ENCODE data around the gene BPIFB2. TPM values are rescaled to one million over a fixed set of nuclear protein-coding genes. Genes with fewer than 3 reads are reported as not detected.
"Not testable (repeated sequence)": the region's sequence is repeated elsewhere in the genome, so short reads cannot be mapped to it uniquely, and the experiment has no call there.

Gene BPIFB2
- polyA plus RNA-seq, 1 donor: not detected

DNA sequence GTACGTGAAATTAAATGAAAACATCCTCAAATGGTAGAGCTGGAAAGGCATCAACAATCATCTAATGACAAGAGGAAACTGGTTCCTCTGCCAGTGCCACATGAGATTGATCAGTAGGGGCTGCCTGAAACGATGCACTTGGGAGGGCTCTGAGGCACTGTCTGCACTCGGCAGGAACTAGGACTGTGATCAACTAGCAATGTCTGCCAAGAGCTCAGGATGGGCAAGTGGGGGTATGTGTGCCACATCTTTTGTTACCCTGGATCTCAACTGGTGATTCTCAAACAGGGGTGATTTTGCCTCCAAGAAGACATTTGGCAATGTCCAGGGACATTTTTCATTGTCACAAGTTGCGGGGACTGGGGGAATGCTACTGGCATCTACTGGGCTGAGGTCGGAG, 25.9 kb downstream of the BPIFB2 start:
- WGBS (ENCODE audit: insufficient coverage, low lambda C conversion rate): 100% methylated on average over 1 of the region's 5 CpGs
- no peaks in the 10 kb centered on the region for H3K4me1 ChIP-seq (ENCODE audit: control insufficient read depth, insufficient read depth, low read length)

DNA sequence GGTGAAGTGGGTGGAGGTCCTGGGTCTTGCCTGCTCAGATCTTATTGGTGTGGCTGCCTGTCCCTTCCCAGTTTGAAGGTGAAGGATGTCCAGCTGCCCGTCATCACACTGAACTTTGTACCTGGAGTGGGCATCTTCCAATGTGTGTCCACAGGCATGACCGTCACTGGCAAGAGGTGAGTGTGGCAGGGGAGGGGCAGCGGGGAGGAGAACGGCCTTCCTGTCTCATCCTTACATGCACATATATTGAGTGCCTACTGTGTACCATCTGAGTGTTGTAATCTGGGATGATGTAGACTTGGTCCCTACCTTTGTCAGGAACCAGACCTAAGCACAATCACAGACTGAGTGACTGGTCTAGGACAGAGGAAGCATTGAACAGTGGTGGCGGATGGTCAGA, 26.6 kb downstream of the BPIFB2 start:
- H3K27me3 ChIP-seq (ENCODE audit: control insufficient read depth, insufficient read depth, low read length): no peaks in the 10 kb centered on the region
- H3K4me1 ChIP-seq (ENCODE audit: control insufficient read depth, insufficient read depth, low read length): no peaks in the 10 kb centered on the region
- H3K9me3 ChIP-seq (ENCODE audit: control insufficient read depth, low read depth, low read length): no peaks in the 10 kb centered on the region
- H3K27ac ChIP-seq (ENCODE audit: low read length): no peak overlapping the region
- H3K36me3 ChIP-seq (ENCODE audit: control insufficient read depth, insufficient read depth, low read length): no peaks in the 10 kb centered on the region
- DNase-seq: no peak
- WGBS (ENCODE audit: insufficient coverage, low lambda C conversion rate): no CpG with 5 or more reads among the region's 5 CpGs
- no peak overlapping the region for H3K4me3 ChIP-seq (ENCODE audit: low read length)

More for the DNA sequence above, 25.9 kb downstream of the BPIFB2 start:
- H3K27me3 ChIP-seq (ENCODE audit: control insufficient read depth, insufficient read depth, low read length): no peaks in the 10 kb centered on the region
- no peak overlapping the region for H3K4me3 ChIP-seq (ENCODE audit: low read length)
- H3K36me3 ChIP-seq (ENCODE audit: control insufficient read depth, insufficient read depth, low read length): no peaks in the 10 kb centered on the region
- H3K27ac ChIP-seq (ENCODE audit: low read length): no peak overlapping the region
- no peaks in the 10 kb centered on the region for H3K9me3 ChIP-seq (ENCODE audit: control insufficient read depth, low read depth, low read length)
- DNase-seq: no peak

DNA sequence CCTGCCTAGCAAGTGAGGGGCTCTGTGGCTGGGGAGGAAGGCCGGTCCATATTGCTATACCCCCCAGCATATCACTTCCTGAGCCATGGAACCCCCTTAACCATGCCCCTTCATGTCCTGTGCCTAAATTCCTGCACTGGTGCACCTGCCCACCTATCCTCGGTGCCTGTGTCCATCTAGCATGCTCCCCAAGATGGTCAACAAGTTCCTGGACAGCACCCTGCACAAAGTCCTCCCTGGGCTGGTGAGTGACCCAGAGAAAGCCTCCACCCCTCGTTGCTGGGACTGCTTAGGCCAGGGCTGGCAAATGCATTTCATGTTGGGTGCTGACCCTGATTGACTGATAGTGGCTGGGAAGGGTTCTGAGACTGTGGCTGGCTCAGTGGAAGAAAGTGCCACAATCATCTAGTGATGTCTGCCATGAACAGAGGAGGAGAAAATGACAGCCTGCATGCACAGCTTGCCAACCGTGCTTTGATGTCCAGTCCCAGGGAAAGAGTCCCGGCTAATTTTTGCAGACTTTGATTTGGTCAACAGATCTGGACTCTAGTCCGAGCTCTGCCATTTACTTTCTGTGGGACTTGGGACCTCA, 27.5 kb downstream of the BPIFB2 start:
- no CpG with 5 or more reads among the region's 6 CpGs for WGBS (ENCODE audit: insufficient coverage, low lambda C conversion rate)
- Histone ChIP-seq H3K4me1 (ENCODE audit: control insufficient read depth, insufficient read depth, low read length) (no peaks in the 10 kb centered on the region), H3K27ac (ENCODE audit: low read length) (no peak overlapping the region), H3K4me3 (ENCODE audit: low read length) (no peak overlapping the region), H3K9me3 (ENCODE audit: control insufficient read depth, low read depth, low read length) (no peaks in the 10 kb centered on the region), H3K27me3 (ENCODE audit: control insufficient read depth, insufficient read depth, low read length) (no peaks in the 10 kb centered on the region), H3K36me3 (ENCODE audit: control insufficient read depth, insufficient read depth, low read length) (no peaks in the 10 kb centered on the region)
- no peak for DNase-seq

DNA sequence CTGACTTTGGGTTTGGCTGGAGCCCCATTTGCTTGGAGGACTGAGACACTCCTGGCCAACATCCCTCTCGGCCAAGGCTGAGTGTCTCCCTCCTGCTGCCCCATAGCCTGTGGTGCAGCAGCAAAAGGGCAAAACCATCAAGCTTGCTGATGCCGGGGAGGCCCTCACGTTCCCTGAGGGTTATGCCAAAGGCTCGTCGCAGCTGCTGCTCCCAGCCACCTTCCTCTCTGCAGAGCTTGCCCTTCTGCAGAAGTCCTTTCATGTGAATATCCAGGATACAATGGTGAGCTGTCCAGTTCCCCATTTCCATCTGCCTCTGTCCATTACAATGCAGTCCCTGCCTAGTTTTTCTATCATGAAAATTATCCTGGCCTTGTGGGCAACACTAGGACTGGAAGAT, 30.0 kb downstream of the BPIFB2 start:
- Histone ChIP-seq H3K36me3 (ENCODE audit: control insufficient read depth, insufficient read depth, low read length) (no peaks in the 10 kb centered on the region), H3K27ac (ENCODE audit: low read length) (no peak overlapping the region), H3K4me1 (ENCODE audit: control insufficient read depth, insufficient read depth, low read length) (no peaks in the 10 kb centered on the region), H3K9me3 (ENCODE audit: control insufficient read depth, low read depth, low read length) (no peaks in the 10 kb centered on the region), H3K4me3 (ENCODE audit: low read length) (no peak overlapping the region), H3K27me3 (ENCODE audit: control insufficient read depth, insufficient read depth, low read length) (no peaks in the 10 kb centered on the region)
- no peak for DNase-seq
- 70% methylated on average over 2 of the region's 5 CpGs for WGBS (ENCODE audit: insufficient coverage, low lambda C conversion rate)

DNA sequence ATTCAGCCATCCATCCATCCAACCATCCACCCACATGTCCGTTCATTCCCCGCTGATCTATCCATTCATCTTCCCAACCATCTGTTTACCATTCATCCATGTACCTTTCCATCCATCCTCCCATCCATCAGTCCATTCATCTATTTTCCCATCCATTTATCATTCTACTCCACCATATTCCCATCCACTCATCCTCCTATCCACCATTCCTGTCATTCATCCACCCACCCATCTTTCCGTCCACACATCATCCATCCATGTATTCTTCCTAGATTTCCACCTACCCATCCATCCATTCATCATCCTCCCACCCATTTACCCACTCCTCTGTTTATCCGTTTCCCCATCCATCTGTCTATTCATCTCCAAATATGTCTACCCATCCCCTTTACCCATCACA, 30.7 kb downstream of the BPIFB2 start:
- Histone ChIP-seq H3K36me3 (ENCODE audit: control insufficient read depth, insufficient read depth, low read length) (no peaks in the 10 kb centered on the region), H3K4me1 (ENCODE audit: control insufficient read depth, insufficient read depth, low read length) (no peaks in the 10 kb centered on the region), H3K4me3 (ENCODE audit: low read length) (no peak overlapping the region), H3K9me3 (ENCODE audit: control insufficient read depth, low read depth, low read length) (no peaks in the 10 kb centered on the region), H3K27me3 (ENCODE audit: control insufficient read depth, insufficient read depth, low read length) (no peaks in the 10 kb centered on the region), H3K27ac (ENCODE audit: low read length) (no peak overlapping the region)
- DNase-seq: no peak
- WGBS (ENCODE audit: insufficient coverage, low lambda C conversion rate): 100% methylated on average over 3 of the region's 4 CpGs

DNA sequence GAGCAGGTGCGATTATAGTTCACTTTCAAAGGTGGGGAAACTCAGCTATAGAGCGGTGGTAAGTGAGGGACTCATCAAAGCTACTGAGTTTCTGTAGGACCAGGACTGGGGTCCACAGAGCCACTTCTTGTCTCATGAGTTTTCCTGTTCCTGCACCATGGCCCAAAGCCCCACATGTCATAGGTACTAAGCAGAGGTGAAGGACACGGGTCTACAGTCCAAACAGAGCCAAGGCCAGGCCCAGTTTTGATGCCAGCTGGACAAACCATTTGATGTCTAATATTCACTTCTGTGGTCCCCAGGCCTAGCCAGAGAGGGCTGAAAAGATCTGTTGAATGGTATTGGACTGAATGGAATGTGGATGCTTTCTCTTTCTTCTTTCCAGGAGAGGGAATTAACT, 34.9 kb downstream of the BPIFB2 start:
- no peaks in the 10 kb centered on the region for H3K4me1 ChIP-seq (ENCODE audit: control insufficient read depth, insufficient read depth, low read length)
- no peak for DNase-seq
- no peak overlapping the region for H3K27ac ChIP-seq (ENCODE audit: low read length)
- H3K9me3 ChIP-seq (ENCODE audit: control insufficient read depth, low read depth, low read length): no peaks in the 10 kb centered on the region
- no peaks in the 10 kb centered on the region for H3K27me3 ChIP-seq (ENCODE audit: control insufficient read depth, insufficient read depth, low read length)
- WGBS (ENCODE audit: insufficient coverage, low lambda C conversion rate): no CpG with 5 or more reads among the region's 3 CpGs
- H3K4me3 ChIP-seq (ENCODE audit: low read length): no peak overlapping the region
- no peaks in the 10 kb centered on the region for H3K36me3 ChIP-seq (ENCODE audit: control insufficient read depth, insufficient read depth, low read length)

DNA sequence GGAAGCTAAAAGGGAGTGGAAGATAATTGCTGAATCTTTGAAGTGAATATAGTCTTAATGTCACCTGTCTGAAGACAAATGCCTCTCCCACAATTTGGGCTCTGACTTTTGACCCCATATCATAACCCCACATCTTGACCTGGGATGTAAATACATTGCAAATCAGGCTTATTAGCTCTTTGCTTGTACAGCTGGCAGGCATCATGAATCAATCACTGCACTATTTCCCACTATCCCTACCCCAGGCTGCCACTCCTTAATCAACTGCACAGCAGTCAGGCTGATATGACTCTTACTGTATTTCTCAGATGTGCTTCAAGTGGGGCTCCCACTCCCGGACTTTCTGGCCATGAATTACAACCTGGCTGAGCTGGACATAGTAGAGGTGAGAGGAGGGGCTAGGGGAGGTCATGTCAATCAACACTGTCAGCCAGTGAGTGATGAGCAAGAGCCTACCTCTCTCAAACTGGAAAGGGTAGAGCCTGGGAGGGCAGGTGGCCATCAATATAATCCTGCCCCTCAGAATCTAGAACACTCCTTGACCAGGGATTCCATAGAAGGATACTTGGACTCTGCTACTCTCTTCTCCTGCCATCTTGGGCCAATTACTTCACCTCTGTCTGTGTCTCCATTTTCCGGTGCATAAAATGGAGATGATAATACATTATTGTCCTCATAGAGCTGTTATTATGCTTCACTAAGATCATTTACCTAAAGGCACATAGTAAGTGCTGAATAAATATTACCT, 35.7 kb downstream of the BPIFB2 start:
- H3K36me3 ChIP-seq (ENCODE audit: control insufficient read depth, insufficient read depth, low read length): no peaks in the 10 kb centered on the region
- H3K27me3 ChIP-seq (ENCODE audit: control insufficient read depth, insufficient read depth, low read length): no peaks in the 10 kb centered on the region
- H3K27ac ChIP-seq (ENCODE audit: low read length): no peak overlapping the region
- DNase-seq: no peak
- H3K4me3 ChIP-seq (ENCODE audit: low read length): no peak overlapping the region
- whole genome bisulfite sequencing (ENCODE audit: insufficient coverage, low lambda C conversion rate): no CpG with 5 or more reads among the region's 2 CpGs
- H3K4me1 ChIP-seq (ENCODE audit: control insufficient read depth, insufficient read depth, low read length): no peaks in the 10 kb centered on the region
- H3K9me3 ChIP-seq (ENCODE audit: control insufficient read depth, low read depth, low read length): no peaks in the 10 kb centered on the region

DNA sequence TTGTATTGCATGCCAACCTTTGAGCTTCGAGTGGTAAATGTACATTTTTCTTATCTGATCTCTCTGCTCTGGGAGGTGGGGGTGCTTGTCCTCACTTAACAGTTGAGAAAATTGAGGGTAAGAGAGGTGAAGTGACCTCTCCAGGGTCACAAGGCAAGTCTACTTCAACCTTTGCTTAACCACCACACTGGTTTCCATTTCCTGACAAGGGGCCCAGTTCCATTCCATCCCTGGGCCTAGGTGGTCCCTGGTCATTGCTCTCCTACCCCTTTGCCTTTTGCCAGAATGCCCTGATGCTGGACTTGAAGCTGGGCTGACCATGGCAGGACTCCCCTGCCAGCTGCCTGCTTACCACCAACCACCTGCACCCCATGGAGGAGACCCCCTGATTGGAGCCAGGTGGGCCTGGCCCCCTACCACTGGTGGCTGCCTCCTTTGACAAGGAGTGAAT, 36.3 kb downstream of the BPIFB2 start:
- Histone ChIP-seq H3K4me3 (ENCODE audit: low read length) (no peak overlapping the region), H3K27me3 (ENCODE audit: control insufficient read depth, insufficient read depth, low read length) (no peaks in the 10 kb centered on the region), H3K4me1 (ENCODE audit: control insufficient read depth, insufficient read depth, low read length) (no peaks in the 10 kb centered on the region), H3K9me3 (ENCODE audit: control insufficient read depth, low read depth, low read length) (no peaks in the 10 kb centered on the region), H3K27ac (ENCODE audit: low read length) (no peak overlapping the region), H3K36me3 (ENCODE audit: control insufficient read depth, insufficient read depth, low read length) (no peaks in the 10 kb centered on the region)
- WGBS (ENCODE audit: insufficient coverage, low lambda C conversion rate): no CpG with 5 or more reads among the region's 1 CpG
- DNase-seq: no peak

DNA sequence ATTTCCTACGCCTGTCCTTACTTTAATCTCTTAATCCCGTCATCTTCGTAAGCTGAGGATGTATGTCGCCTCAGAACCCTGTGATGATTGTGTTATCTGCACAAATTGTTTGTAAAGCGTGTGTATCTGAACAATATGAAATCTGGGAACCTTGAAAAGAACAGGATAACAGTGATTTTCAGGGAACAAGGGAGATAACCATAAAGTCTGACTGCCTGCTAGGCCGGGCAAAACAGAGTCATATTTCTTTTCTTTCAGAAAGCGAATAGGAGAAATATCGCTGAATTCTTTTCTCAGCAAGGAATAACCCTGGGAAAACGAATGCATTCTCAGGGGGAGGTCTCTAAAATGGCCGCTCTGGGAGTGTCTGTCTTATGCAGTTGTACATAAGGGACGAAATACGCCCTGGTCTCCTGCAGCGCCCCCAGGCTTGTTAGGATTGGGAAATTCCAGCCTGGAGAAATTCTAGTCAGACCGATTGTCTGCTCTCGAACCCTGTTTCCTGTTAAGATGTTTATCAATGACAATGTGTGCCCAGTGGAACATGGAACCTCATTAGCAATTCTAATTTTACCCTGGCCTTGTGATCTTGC, 37.7 kb downstream of the BPIFB2 start:
- not testable (repeated sequence) for H3K36me3 ChIP-seq (ENCODE audit: control insufficient read depth, insufficient read depth, low read length); H3K27me3 ChIP-seq (ENCODE audit: control insufficient read depth, insufficient read depth, low read length); H3K4me3 ChIP-seq (ENCODE audit: low read length); H3K4me1 ChIP-seq (ENCODE audit: control insufficient read depth, insufficient read depth, low read length); DNase-seq; H3K27ac ChIP-seq (ENCODE audit: low read length); H3K9me3 ChIP-seq (ENCODE audit: control insufficient read depth, low read depth, low read length)
- WGBS (ENCODE audit: insufficient coverage, low lambda C conversion rate): 100% methylated on average over 2 of the region's 15 CpGs

DNA sequence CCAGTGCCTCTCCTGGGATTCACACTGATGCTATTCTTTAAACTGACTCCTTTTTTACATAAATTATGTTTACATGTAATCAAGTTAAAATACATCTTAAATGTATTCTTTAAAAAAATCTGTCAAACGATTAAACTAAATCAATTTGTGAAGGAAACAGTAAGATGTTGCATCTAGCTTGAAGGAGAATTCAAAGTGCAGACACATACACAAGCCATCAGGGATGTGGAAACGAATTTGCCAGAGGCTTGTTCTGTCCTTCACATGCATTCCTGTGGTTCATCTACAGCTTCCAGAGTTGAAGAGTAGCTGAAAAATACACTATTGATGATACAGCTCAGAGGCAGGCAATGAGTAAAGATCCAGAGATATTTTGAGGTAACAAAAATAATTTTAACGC, 38.9 kb downstream of the BPIFB2 start:
- H3K9me3 ChIP-seq (ENCODE audit: control insufficient read depth, low read depth, low read length): no peaks in the 10 kb centered on the region
- WGBS (ENCODE audit: insufficient coverage, low lambda C conversion rate): no CpG with 5 or more reads among the region's 3 CpGs

More for the DNA sequence above, 38.9 kb downstream of the BPIFB2 start:
- no peak for DNase-seq
- no peak overlapping the region for H3K4me3 ChIP-seq (ENCODE audit: low read length)
- no peaks in the 10 kb centered on the region for H3K27me3 ChIP-seq (ENCODE audit: control insufficient read depth, insufficient read depth, low read length)
- H3K36me3 ChIP-seq (ENCODE audit: control insufficient read depth, insufficient read depth, low read length): no peaks in the 10 kb centered on the region
- H3K4me1 ChIP-seq (ENCODE audit: control insufficient read depth, insufficient read depth, low read length): no peaks in the 10 kb centered on the region
- no peak overlapping the region for H3K27ac ChIP-seq (ENCODE audit: low read length)
